Measurements from ENCODE around the gene ZNF337.
"Not testable (repeated sequence)": the region's sequence is repeated elsewhere in the genome, so short reads cannot be mapped to it uniquely, and the experiment has no call there.

ZNF337 gene

DNA sequence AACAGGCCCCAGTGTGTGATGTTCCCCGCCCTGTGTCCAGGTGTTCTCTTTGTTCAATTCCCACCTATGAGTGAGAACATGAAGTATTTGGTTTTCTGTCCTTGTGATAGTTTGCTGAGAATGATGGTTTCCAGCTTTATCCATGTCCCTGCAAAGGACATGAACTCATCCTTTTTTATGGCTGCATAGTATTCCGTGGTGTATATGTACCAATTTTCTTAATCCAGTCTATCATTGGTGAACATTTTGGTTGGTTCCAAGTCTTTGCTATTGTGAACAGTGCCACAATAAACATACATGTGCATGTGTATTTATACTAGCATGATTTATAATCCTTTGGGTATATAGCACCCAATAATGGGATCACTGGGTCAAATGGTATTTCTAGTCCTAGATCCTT, 66.0 kb downstream of the ZNF337 start:
- DNase-seq (ENCODE audit: low read depth in 2 of 3, low spot score in 1 of 3), result not testable (repeated sequence)

DNA sequence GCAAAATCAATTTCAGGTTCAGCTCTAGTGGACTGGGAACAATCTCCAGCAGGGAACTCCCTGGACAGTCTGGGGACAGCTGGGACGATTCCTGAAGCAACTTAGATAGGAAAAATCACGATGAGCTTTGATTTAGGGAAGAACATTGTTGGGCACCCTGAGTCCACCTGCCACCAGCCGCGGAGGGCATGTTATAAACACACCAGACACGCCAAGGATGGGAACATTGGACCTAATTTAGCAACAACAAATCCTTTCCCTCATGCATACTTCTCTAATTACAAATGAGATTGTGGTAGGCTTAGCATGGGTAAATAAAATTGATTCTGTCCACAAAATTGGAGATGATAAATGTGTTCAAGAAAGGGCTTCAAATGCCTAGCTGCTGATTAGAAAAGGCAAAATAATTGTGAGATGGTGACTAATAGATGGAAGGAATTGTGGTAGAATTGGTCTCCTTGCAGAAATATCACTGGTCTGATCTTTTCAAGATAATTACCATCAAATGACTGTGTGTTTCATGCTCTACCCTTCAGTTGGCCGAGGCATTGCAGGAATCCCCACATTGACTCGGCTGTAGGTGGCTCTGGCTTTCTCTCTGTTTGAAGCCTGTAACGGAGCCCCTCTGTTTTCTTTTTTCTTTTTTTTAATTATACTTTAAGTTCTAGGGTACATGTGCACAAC, 66.7 kb downstream of the ZNF337 start:
- no peak for DNase-seq (ENCODE audit: low read depth in 2 of 3, low spot score in 1 of 3)

DNA sequence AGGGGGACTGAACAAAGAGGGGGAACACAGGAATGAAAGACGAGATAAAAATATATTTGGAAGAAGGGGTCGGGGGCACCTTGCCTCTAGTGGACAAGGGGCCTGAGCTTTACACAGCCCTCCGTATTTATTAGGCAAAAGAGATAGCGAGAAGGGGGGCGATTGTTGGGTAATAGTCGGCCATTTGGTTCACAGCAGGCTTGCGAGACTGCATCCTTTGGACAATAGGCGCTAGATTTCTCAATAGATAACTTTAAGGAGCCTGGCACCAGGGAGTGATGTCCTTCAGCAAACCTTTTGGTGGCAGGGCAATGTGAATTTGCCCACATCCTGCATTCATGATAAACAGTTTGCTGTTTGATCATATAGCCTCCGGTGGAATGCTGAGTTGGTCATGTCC, 69.9 kb downstream of the ZNF337 start:
- no peak for DNase-seq (ENCODE audit: low read depth in 2 of 3, low spot score in 1 of 3)

DNA sequence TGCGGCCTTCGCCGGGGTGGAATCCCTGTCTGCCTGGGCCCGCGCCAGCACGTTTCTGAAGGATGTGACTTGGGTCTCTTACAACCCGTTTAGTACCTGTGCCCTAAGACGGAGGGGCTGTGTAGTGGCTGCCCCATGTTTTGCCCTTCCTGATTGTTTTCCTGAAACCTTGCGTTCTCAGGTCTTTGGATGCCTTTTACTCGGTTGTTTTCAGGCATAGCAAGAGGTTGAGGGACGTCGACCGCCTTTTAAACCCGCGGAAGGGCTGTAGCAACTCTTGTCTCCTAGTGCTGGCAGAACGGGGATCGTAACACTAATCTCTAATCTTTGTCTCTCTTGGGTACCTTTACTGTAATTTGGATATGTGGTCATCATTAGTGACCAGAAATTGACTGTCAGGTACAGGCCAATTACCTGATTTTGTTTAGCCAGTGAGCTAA, 72.1 kb downstream of the ZNF337 start:
- no peak for DNase-seq (ENCODE audit: low read depth in 2 of 3, low spot score in 1 of 3)
